ENCODE measurements around the gene NANOS3.

The NANOS3 gene

DNA sequence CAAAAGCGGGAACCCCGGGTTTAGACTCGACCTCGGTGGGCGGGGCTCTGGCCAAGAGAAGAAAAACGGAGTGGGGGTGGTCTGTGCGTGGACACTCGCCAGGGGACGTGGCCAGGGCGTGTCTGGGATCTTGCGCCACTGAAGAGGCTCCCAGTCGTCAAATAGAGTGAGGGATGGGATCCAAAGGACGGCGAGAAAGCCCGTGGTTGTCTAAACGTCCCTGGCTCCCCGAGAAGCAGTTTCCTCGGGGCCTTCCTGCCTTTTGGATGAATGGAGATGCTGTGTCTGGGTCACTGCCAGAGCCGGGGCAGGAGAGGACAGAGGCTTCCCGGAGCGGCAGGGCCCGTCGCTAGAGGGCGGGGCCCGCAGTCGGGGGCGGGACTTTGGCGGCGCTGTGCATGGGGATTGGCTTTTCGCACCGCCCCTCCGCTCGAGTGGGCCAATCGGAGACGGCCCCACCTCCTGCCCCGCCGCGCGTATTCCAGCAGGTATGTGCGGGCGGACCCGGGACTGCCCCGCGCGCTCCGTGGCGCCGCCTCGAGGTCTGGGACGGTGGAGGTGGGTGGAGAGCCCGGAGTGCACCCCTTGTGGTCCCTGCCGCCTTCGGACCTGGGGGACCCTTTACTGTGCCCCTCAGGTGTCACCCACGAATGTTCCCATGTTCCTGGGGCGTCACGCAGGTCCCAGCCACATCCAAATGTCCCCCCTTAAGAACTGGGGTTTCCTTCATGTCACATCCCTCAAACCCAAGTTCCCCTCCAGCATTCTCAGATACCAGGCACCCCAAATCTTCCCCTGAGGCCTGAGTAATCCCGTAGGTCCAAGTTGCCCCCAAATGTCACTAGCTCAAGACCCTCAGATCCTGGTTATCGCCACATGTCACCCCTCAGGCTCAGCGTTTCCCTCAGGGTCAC lies 43.3 kb upstream of the NANOS3 start:
- H3K4me3 ChIP-seq (ENCODE audit: control insufficient read depth, low read depth, low read length): no peak overlapping the region
- TF ChIP-seq CTCF (IDR thresholded peaks at IDR 0.05; ENCODE audit: control insufficient read depth, insufficient read depth, low read depth, low read length, missing control alignments): no peak
- no peak for DNase-seq (ENCODE audit: low read depth)

GRCh38 chr19:13834244-13835069 lies 42.5 kb upstream of the NANOS3 start:
- no peak for TF ChIP-seq CTCF (IDR thresholded peaks at IDR 0.05; ENCODE audit: control insufficient read depth, insufficient read depth, low read depth, low read length, missing control alignments)
- DNase-seq (ENCODE audit: low read depth): no peak
- no peak overlapping the region for H3K4me3 ChIP-seq (ENCODE audit: control insufficient read depth, low read depth, low read length)

DNA sequence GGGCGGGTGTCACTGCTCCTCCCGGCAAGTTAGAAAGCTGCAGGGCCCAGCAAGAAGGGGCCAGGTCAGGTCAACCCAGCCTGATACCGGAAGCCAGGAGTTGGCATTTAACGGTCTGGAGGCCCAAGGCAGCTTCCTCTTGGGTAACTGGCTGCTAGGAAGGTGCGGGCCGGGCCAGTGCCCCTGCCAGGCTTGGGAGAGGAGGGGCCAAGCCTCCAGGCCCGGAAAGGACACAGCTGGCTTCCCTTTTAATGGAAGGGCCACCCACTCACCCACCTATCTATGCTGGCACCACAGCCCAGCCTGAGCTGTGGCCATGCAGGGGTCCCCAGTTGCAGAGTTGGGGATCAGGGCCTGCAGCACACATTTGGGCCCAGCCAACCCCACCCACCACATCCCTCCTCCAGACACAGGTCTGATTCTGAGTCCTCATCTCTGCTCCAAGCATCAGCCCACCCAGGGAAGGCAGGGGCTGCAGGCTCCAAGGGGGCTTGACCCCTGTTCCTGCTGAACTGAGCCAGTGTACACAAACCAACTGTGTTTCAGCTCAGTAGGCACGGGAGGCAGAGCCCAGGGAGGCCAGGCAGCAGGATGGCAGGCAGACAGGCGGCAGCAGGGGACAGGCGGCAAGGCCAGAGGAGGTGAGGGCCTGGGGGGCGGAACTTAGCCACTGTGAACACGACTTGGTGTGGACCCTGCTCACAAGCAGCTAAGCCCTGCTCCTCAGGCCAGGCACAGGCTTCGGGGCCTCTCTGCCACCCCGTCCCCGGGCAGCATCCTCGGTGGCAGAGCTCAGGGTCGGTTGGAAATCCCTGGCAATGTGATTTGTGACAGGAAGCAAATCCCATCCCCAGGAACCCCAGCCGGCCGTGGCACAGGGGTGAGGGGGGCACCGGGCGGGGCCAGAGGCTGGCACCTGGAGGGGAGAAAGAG lies 40.9 kb upstream of the NANOS3 start:
- no peak for TF ChIP-seq CTCF (IDR thresholded peaks at IDR 0.05; ENCODE audit: control insufficient read depth, insufficient read depth, low read depth, low read length, missing control alignments)
- H3K4me3 ChIP-seq (ENCODE audit: control insufficient read depth, low read depth, low read length): peak overlapping the region; percentile 11
- no peak for DNase-seq (ENCODE audit: low read depth)

DNA sequence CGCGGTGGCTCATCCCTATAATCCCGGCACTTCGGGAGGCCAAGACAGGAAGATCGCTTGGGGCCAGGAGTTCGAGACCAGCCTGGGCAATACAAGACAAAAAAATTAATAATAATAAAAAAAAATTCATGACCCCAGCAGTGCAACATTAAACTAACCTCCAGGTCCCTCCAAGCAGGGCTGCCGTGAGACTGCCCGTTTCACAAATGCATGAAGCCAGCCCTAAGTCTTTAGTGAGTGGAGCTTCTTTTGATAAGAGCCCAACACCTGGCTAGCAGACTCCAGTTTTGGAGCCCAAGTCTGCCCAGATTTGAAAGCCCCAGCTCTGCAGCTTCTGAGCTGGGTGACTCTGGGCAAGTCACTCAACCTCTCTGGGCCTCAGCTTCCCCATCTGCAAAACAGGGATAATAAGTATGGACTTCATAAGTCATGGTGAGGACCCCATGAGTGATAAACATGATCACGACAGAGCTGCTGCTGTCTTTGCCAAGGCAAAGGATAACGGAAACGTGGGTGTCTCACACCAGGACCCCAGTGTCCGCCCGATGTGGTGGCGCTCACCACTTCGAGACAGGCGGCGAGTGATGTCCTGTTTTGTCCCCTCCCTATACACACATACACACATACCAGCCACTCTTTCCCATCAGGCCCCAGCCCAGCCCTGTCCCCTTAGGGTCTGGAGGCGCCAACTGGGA lies 38.4 kb upstream of the NANOS3 start:
- no peak for TF ChIP-seq CTCF (IDR thresholded peaks at IDR 0.05; ENCODE audit: control insufficient read depth, insufficient read depth, low read depth, low read length, missing control alignments)
- DNase-seq (ENCODE audit: low read depth): no peak
- H3K4me3 ChIP-seq (ENCODE audit: control insufficient read depth, low read depth, low read length): peak overlapping the region; percentile 92

DNA sequence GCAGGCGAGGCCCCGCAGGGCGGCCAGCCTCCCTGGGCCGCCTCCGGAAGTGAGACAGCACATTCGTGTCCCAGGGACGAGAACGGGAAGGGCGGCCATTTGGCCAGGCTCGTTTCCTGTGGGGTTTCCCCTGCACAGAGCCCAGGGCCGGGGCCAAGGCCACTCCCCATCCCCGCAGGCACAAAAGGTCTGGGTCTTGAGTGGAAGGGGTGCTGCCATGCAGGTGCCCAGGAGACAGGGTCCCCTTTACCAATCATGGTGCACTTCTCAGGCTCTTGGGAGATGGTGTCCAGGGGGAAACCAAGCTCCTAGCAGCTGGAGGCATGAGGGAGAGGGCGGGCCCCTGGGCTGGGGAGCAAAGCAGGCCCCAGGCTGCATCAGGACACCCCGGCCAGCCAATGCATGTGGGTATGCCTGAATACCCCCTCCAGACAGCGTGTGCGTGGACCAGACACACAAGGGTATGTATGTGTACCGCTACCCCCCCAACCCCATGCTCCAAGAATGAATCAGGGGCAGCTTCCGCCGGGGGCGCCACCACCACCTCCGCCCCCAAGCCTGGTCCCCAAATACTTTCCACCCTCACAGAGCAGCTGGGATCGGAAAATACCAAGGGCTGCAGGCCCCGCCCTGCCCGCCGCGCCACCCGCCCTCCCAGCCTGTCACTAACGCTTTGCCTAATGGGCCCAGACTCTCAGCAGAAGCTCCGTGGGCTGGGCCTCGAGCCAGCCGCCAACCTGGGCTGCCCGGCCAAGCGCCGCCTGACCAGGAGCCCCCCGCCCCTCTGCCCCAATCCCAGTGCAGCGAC lies 37.6 kb upstream of the NANOS3 start:
- no peak for DNase-seq (ENCODE audit: low read depth)
- TF ChIP-seq CTCF (IDR thresholded peaks at IDR 0.05; ENCODE audit: control insufficient read depth, insufficient read depth, low read depth, low read length, missing control alignments): no peak
- peak overlapping the region; percentile 92 for H3K4me3 ChIP-seq (ENCODE audit: control insufficient read depth, low read depth, low read length)

Measured in AG09309 (cell line).